IPS-18c (cell line): ENCODE data around the gene ADGRB2.

Experiments used
- H3K4me3 ChIP-seq: 2 replicates; pipeline ENCODE4 v1.7.0; 2013; ENCODE audit warnings: low read depth, mild to moderate bottlenecking, low read length, moderate library complexity; ENCODE audit not compliant: insufficient read depth
- H3K9me3 ChIP-seq: one replicate; pipeline ENCODE4 v1.6.1; 2013; ENCODE audit warnings: mild to moderate bottlenecking, low read length, moderate library complexity; ENCODE audit not compliant: control insufficient read depth, insufficient read depth

Gene ADGRB2

GRCh38 chr1:31797216-31797615, 33.1 kb upstream of the ADGRB2 start:
- H3K9me3 ChIP-seq, result no peaks in the 10 kb centered on the region
- H3K4me3 ChIP-seq, result no peak overlapping the region

- H3K9me3 ChIP-seq, result no peaks in the 10 kb centered on the region
- H3K4me3 ChIP-seq, result no peak overlapping the region
Measured at GRCh38 chr1:31796707-31797106, 32.6 kb upstream of the ADGRB2 start.

- H3K4me3 ChIP-seq, result no peak overlapping the region
- no peaks in the 10 kb centered on the region for H3K9me3 ChIP-seq
Measured at GRCh38 chr1:31795801-31796621, 31.9 kb upstream of the ADGRB2 start.

GRCh38 chr1:31795096-31795675, 31.0 kb upstream of the ADGRB2 start:
- H3K4me3 ChIP-seq, result no peak overlapping the region
- H3K9me3 ChIP-seq, result no peaks in the 10 kb centered on the region

- H3K9me3 ChIP-seq, result no peaks in the 10 kb centered on the region
- no peak overlapping the region for H3K4me3 ChIP-seq
Measured at GRCh38 chr1:31793586-31794285, 29.6 kb upstream of the ADGRB2 start.

- Histone ChIP-seq H3K9me3 (no peaks in the 10 kb centered on the region), H3K4me3 (no peak overlapping the region)
Measured at GRCh38 chr1:31793086-31793485, 28.9 kb upstream of the ADGRB2 start.

- no peaks in the 10 kb centered on the region for H3K9me3 ChIP-seq
- H3K4me3 ChIP-seq, result no peak overlapping the region
Measured at GRCh38 chr1:31792541-31792940, 28.4 kb upstream of the ADGRB2 start.

- no peak overlapping the region for H3K4me3 ChIP-seq
- no peaks in the 10 kb centered on the region for H3K9me3 ChIP-seq
Measured at GRCh38 chr1:31792116-31792515, 28.0 kb upstream of the ADGRB2 start.

GRCh38 chr1:31791131-31791858, 27.2 kb upstream of the ADGRB2 start:
- Histone ChIP-seq H3K9me3 (no peaks in the 10 kb centered on the region), H3K4me3 (no peak overlapping the region)

- no peaks in the 10 kb centered on the region for H3K9me3 ChIP-seq
Measured at GRCh38 chr1:31790641-31791091, 26.5 kb upstream of the ADGRB2 start.

GRCh38 chr1:31790140-31790539, 26.0 kb upstream of the ADGRB2 start:
- Histone ChIP-seq H3K9me3 (no peaks in the 10 kb centered on the region), H3K4me3 (no peak overlapping the region)

More at GRCh38 chr1:31790641-31791091, 26.5 kb upstream of the ADGRB2 start:
- no peak overlapping the region for H3K4me3 ChIP-seq

GRCh38 chr1:31789259-31790065, 25.3 kb upstream of the ADGRB2 start:
- Histone ChIP-seq H3K4me3 (peak overlapping the region; percentile 89), H3K9me3 (no peaks in the 10 kb centered on the region)

- no peaks in the 10 kb centered on the region for H3K9me3 ChIP-seq
- peak overlapping the region; percentile 89 for H3K4me3 ChIP-seq
Measured at GRCh38 chr1:31788825-31789256, 24.7 kb upstream of the ADGRB2 start.

GRCh38 chr1:31788138-31788824, 24.1 kb upstream of the ADGRB2 start:
- H3K9me3 ChIP-seq, result no peaks in the 10 kb centered on the region
- peak overlapping the region; percentile 89 for H3K4me3 ChIP-seq

- Histone ChIP-seq H3K9me3 (no peaks in the 10 kb centered on the region), H3K4me3 (peak overlapping the region; percentile 89)
Measured at GRCh38 chr1:31787786-31788137, 23.6 kb upstream of the ADGRB2 start.

- no peak overlapping the region for H3K4me3 ChIP-seq
- H3K9me3 ChIP-seq, result no peaks in the 10 kb centered on the region
Measured at GRCh38 chr1:31787261-31787660, 23.1 kb upstream of the ADGRB2 start.
